Nephron (organoid): ENCODE results near the gene MSH5.

Experiments used
- H3K27ac Mint-ChIP-seq, 3 experiments: 2 replicates each; pipeline ENCODE4 v1.8.0; 2020; ENCODE audit warnings: mixed read lengths in 3 of 3, mild to moderate bottlenecking in 2 of 3, moderate library complexity in 1 of 3
- H3K27me3 Mint-ChIP-seq: 2 replicates; pipeline ENCODE4 v1.8.0; 2021; ENCODE audit warnings: low read depth, mild to moderate bottlenecking, moderate library complexity, mixed read lengths
- H3K36me3 Mint-ChIP-seq: 2 replicates; pipeline ENCODE4 v1.8.0; 2020; ENCODE audit warnings: low read depth, mixed read lengths
- H3K4me1 Mint-ChIP-seq: 2 replicates; pipeline ENCODE4 v1.8.0; 2020; ENCODE audit warnings: mixed read lengths
- H3K4me3 Mint-ChIP-seq, 3 experiments: 2 replicates each; pipeline ENCODE4 v1.8.0; 2020; ENCODE audit warnings: mild to moderate bottlenecking in 3 of 3, mixed read lengths in 3 of 3, moderate library complexity in 2 of 3
- H3K9me3 Mint-ChIP-seq: 2 replicates; pipeline ENCODE4 v1.8.0; 2020; ENCODE audit warnings: mixed read lengths
- CTCF ChIP-seq, 3 experiments: fragments of 200-600 bp; sonication (generic); IDR thresholded peaks; one replicate each; pipeline ENCODE4 v1.5.0; 2021; ENCODE audit warnings: antibody characterized with exemption in 3 of 3; ENCODE audit not compliant: unreplicated experiment in 3 of 3

MSH5 gene

DNA sequence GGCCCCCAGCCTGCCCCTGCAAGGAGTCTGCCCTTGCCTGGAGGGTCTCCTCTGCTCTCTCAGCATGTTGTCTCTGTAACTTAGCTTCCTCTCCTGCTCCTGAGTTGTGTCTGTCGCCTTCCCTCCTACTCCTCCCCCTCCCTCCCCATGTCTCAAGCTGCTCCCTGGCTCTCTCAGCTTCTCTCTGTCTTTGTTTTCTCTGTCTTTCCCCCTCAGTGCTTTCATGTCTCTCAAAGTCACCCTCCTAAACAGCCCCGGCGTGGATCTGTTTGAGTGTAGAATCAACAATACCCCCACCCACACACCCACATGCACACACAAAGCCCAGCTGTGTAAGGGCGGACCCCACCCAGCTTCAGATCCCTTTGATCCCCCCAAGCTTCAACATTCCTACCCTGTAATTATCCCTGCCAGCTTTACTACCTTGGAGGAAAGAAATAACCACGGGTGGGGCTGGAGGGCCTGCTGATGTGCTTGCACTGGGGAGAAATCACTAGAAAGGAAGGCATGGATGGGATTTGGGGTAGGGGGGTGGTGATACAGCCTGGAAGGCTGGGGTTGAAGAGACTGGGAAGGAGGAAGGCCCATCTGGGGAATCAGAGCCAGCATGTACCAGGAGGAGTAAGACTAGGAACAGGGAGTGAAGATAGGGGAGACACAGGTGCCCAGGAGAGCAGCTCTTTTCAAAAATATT is 25.7 kb upstream of the MSH5 start:
- Mint-ChIP-seq H3K4me3 (peak overlapping the region; percentile 17 to 37 (median 28)), H3K36me3 (no peaks in the 10 kb centered on the region), H3K4me1 (peaks cover 36% of the 10 kb centered on the region), H3K27me3 (peaks cover 5% of the 10 kb centered on the region), H3K9me3 (no peaks in the 10 kb centered on the region), H3K27ac (peak overlapping the region; percentile 83 to 93 (median 92))
- TF ChIP-seq CTCF (IDR thresholded peaks at IDR 0.05; ENCODE audit: unreplicated experiment in 3 of 3): no peak

- TF ChIP-seq CTCF (IDR thresholded peaks at IDR 0.05; ENCODE audit: unreplicated experiment in 3 of 3): no peak
- Mint-ChIP-seq H3K27me3 (peaks cover 8% of the 10 kb centered on the region), H3K4me1 (peaks cover 36% of the 10 kb centered on the region), H3K9me3 (no peaks in the 10 kb centered on the region), H3K36me3 (no peaks in the 10 kb centered on the region), H3K27ac (peak within 1 kb of the TSS; percentile 83 to 93 (median 92)), H3K4me3 (peak within 1 kb of the TSS in 2 of 3 experiments; percentile 28 to 37)
Observed at GRCh38 chr6:31715022-31715958, 24.5 kb upstream of the MSH5 start, which contains the start of gene LY6G6D. LY6G6D (plus strand) TSS chr6:31715348; CDS start chr6:31715356, 8 bp downstream.

- peaks cover 26% of the 10 kb centered on the region for H3K4me1 Mint-ChIP-seq
- no peaks in the 10 kb centered on the region for H3K9me3 Mint-ChIP-seq
- no peak overlapping the region for H3K4me3 Mint-ChIP-seq
- no peaks in the 10 kb centered on the region for H3K36me3 Mint-ChIP-seq
- peaks cover 5% of the 10 kb centered on the region for H3K27me3 Mint-ChIP-seq
- no peak overlapping the region for H3K27ac Mint-ChIP-seq
- no peak for TF ChIP-seq CTCF (IDR thresholded peaks at IDR 0.05; ENCODE audit: unreplicated experiment in 3 of 3)
Observed at GRCh38 chr6:31717499-31718222, 22.1 kb upstream of the MSH5 start.

DNA sequence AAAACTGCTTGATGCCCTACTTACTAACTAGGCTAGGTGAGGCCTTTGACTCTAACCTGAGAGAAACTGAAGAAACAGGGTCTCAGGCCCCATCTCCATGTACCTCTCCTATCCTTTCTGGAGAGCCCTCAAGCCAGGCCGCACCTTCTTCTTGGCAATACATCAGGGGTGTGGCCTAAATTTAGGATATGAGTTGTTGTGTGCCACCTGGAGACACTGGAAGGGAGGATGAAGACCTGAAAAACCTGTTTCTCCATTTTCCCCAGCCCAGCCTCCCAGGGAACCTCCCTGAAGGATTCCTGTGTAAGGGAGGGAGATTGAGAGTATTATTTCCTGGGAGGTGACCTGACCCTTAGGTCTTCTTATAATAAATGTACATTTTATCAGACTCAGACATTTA is 21.5 kb upstream of the MSH5 start:
- Mint-ChIP-seq H3K27ac (no peak overlapping the region), H3K4me3 (no peak overlapping the region), H3K4me1 (peaks cover 21% of the 10 kb centered on the region), H3K9me3 (no peaks in the 10 kb centered on the region), H3K36me3 (no peaks in the 10 kb centered on the region), H3K27me3 (peaks cover 4% of the 10 kb centered on the region)
- no peak for TF ChIP-seq CTCF (IDR thresholded peaks at IDR 0.05; ENCODE audit: unreplicated experiment in 3 of 3)

- H3K9me3 Mint-ChIP-seq: no peaks in the 10 kb centered on the region
- no peak overlapping the region for H3K27ac Mint-ChIP-seq
- peaks cover 4% of the 10 kb centered on the region for H3K27me3 Mint-ChIP-seq
- no peak overlapping the region for H3K4me3 Mint-ChIP-seq
- H3K4me1 Mint-ChIP-seq: peaks cover 15% of the 10 kb centered on the region
- H3K36me3 Mint-ChIP-seq: peaks cover 3% of the 10 kb centered on the region
- TF ChIP-seq CTCF (IDR thresholded peaks at IDR 0.05; ENCODE audit: unreplicated experiment in 3 of 3): no peak
Observed at GRCh38 chr6:31719001-31719400, 20.8 kb upstream of the MSH5 start.
